ENCODE results near the gene UHMK1.
A peak's percentile ranks its signal among the peaks of the same experiment; 100 is the strongest.
"Not testable (repeated sequence)": the region's sequence is repeated elsewhere in the genome, so short reads cannot be mapped to it uniquely, and the experiment has no call there.

The UHMK1 gene

GRCh38 chr1:162495531-162496233 is 1.9 kb upstream of the UHMK1 start:
- H3K9ac ChIP-seq (ENCODE audit: low read depth, low read length); H3K4me1 ChIP-seq (ENCODE audit: insufficient read depth, low read length); H3K36me3 ChIP-seq (ENCODE audit: insufficient read depth, low read length); H3K9me3 ChIP-seq (ENCODE audit: control insufficient read depth, insufficient read depth, low read length): not testable (repeated sequence)

- H3K36me3 ChIP-seq (ENCODE audit: insufficient read depth, low read length) = peaks cover 5% of the 10 kb centered on the region
- no peaks in the 10 kb centered on the region; the same call in 1 of the 2 replicates for H3K4me1 ChIP-seq (ENCODE audit: insufficient read depth, low read length)
- no peaks in the 10 kb centered on the region for H3K9me3 ChIP-seq (ENCODE audit: control insufficient read depth, insufficient read depth, low read length)
- H3K9ac ChIP-seq (ENCODE audit: low read depth, low read length) = peak overlapping the region; percentile 96; the same call in 1 of the 2 replicates
Observed at GRCh38 chr1:162497104-162497722, 405 bp upstream of the UHMK1 start.

GRCh38 chr1:162498496-162498810 is 835 bp downstream of the UHMK1 start:
- peak overlapping the region; percentile 96 for H3K9ac ChIP-seq (ENCODE audit: low read depth, low read length)
- no peaks in the 10 kb centered on the region for H3K9me3 ChIP-seq (ENCODE audit: control insufficient read depth, insufficient read depth, low read length)
- no peaks in the 10 kb centered on the region; the same call in 1 of the 2 replicates for H3K4me1 ChIP-seq (ENCODE audit: insufficient read depth, low read length)
- peaks cover 10% of the 10 kb centered on the region for H3K36me3 ChIP-seq (ENCODE audit: insufficient read depth, low read length)

GRCh38 chr1:162500805-162501204 is 3.2 kb downstream of the UHMK1 start:
- no peak overlapping the region for H3K9ac ChIP-seq (ENCODE audit: low read depth, low read length)
- H3K4me1 ChIP-seq (ENCODE audit: insufficient read depth, low read length) = no peaks in the 10 kb centered on the region; the same call in 1 of the 2 replicates
- H3K36me3 ChIP-seq (ENCODE audit: insufficient read depth, low read length) = peaks cover 17% of the 10 kb centered on the region
- H3K9me3 ChIP-seq (ENCODE audit: control insufficient read depth, insufficient read depth, low read length) = no peaks in the 10 kb centered on the region

GRCh38 chr1:162502077-162502476 is 4.5 kb downstream of the UHMK1 start:
- Histone ChIP-seq H3K4me1 (ENCODE audit: insufficient read depth, low read length) (no peaks in the 10 kb centered on the region; the same call in 1 of the 2 replicates), H3K9me3 (ENCODE audit: control insufficient read depth, insufficient read depth, low read length) (no peaks in the 10 kb centered on the region), H3K36me3 (ENCODE audit: insufficient read depth, low read length) (peaks cover 17% of the 10 kb centered on the region), H3K9ac (ENCODE audit: low read depth, low read length) (no peak overlapping the region)

- H3K9ac ChIP-seq (ENCODE audit: low read depth, low read length) = no peak overlapping the region
- no peaks in the 10 kb centered on the region for H3K4me1 ChIP-seq (ENCODE audit: insufficient read depth, low read length)
- H3K9me3 ChIP-seq (ENCODE audit: control insufficient read depth, insufficient read depth, low read length) = no peaks in the 10 kb centered on the region
- H3K36me3 ChIP-seq (ENCODE audit: insufficient read depth, low read length) = peaks cover 17% of the 10 kb centered on the region
Observed at GRCh38 chr1:162502928-162503327, 5.3 kb downstream of the UHMK1 start.

GRCh38 chr1:162527314-162527713 is 29.7 kb downstream of the UHMK1 start:
- H3K36me3 ChIP-seq (ENCODE audit: insufficient read depth, low read length) = peaks cover 4% of the 10 kb centered on the region; the same call in 1 of the 2 replicates

GRCh38 chr1:162530307-162530987 is 32.8 kb downstream of the UHMK1 start:
- Histone ChIP-seq H3K9me3 (ENCODE audit: control insufficient read depth, insufficient read depth, low read length) (no peaks in the 10 kb centered on the region), H3K36me3 (ENCODE audit: insufficient read depth, low read length) (no peaks in the 10 kb centered on the region; the same call in 1 of the 2 replicates), H3K9ac (ENCODE audit: low read depth, low read length) (no peak overlapping the region), H3K4me1 (ENCODE audit: insufficient read depth, low read length) (peaks cover 10% of the 10 kb centered on the region)

More at GRCh38 chr1:162527314-162527713, 29.7 kb downstream of the UHMK1 start:
- Histone ChIP-seq H3K9ac (ENCODE audit: low read depth, low read length) (no peak overlapping the region), H3K4me1 (ENCODE audit: insufficient read depth, low read length) (peaks cover 10% of the 10 kb centered on the region), H3K9me3 (ENCODE audit: control insufficient read depth, insufficient read depth, low read length) (no peaks in the 10 kb centered on the region)

- peaks cover 10% of the 10 kb centered on the region for H3K4me1 ChIP-seq (ENCODE audit: insufficient read depth, low read length)
- H3K9me3 ChIP-seq (ENCODE audit: control insufficient read depth, insufficient read depth, low read length) = no peaks in the 10 kb centered on the region
- no peak overlapping the region for H3K9ac ChIP-seq (ENCODE audit: low read depth, low read length)
- no peaks in the 10 kb centered on the region; the same call in 1 of the 2 replicates for H3K36me3 ChIP-seq (ENCODE audit: insufficient read depth, low read length)
Observed at GRCh38 chr1:162530988-162531319, 33.3 kb downstream of the UHMK1 start.

GRCh38 chr1:162535501-162535900 is 37.9 kb downstream of the UHMK1 start:
- Histone ChIP-seq H3K9ac (ENCODE audit: low read depth, low read length) (no peak overlapping the region), H3K36me3 (ENCODE audit: insufficient read depth, low read length) (peaks cover 3% of the 10 kb centered on the region), H3K9me3 (ENCODE audit: control insufficient read depth, insufficient read depth, low read length) (no peaks in the 10 kb centered on the region)

GRCh38 chr1:162536511-162536910 is 38.9 kb downstream of the UHMK1 start:
- Histone ChIP-seq H3K9ac (ENCODE audit: low read depth, low read length) (no peak overlapping the region), H3K9me3 (ENCODE audit: control insufficient read depth, insufficient read depth, low read length) (no peaks in the 10 kb centered on the region), H3K4me1 (ENCODE audit: insufficient read depth, low read length) (no peaks in the 10 kb centered on the region; the same call in 1 of the 2 replicates), H3K36me3 (ENCODE audit: insufficient read depth, low read length) (peaks cover 3% of the 10 kb centered on the region)

More at GRCh38 chr1:162535501-162535900, 37.9 kb downstream of the UHMK1 start:
- H3K4me1 ChIP-seq (ENCODE audit: insufficient read depth, low read length) = peaks cover 3% of the 10 kb centered on the region

- no peak overlapping the region for H3K9ac ChIP-seq (ENCODE audit: low read depth, low read length)
- peaks cover 3% of the 10 kb centered on the region for H3K36me3 ChIP-seq (ENCODE audit: insufficient read depth, low read length)
- H3K9me3 ChIP-seq (ENCODE audit: control insufficient read depth, insufficient read depth, low read length) = no peaks in the 10 kb centered on the region
- H3K4me1 ChIP-seq (ENCODE audit: insufficient read depth, low read length) = no peaks in the 10 kb centered on the region; the same call in 1 of the 2 replicates
Observed at GRCh38 chr1:162537216-162537615, 39.6 kb downstream of the UHMK1 start.

GRCh38 chr1:162538815-162539431 is 41.3 kb downstream of the UHMK1 start:
- Histone ChIP-seq H3K36me3 (ENCODE audit: insufficient read depth, low read length) (peaks cover 3% of the 10 kb centered on the region), H3K9me3 (ENCODE audit: control insufficient read depth, insufficient read depth, low read length) (no peaks in the 10 kb centered on the region), H3K4me1 (ENCODE audit: insufficient read depth, low read length) (no peaks in the 10 kb centered on the region; the same call in 1 of the 2 replicates), H3K9ac (ENCODE audit: low read depth, low read length) (no peak overlapping the region)

- Histone ChIP-seq H3K9me3 (ENCODE audit: control insufficient read depth, insufficient read depth, low read length) (no peaks in the 10 kb centered on the region), H3K36me3 (ENCODE audit: insufficient read depth, low read length) (peaks cover 3% of the 10 kb centered on the region; the same call in 1 of the 2 replicates), H3K9ac (ENCODE audit: low read depth, low read length) (no peak overlapping the region), H3K4me1 (ENCODE audit: insufficient read depth, low read length) (no peaks in the 10 kb centered on the region; the same call in 1 of the 2 replicates)
Observed at GRCh38 chr1:162541619-162542141, 44.1 kb downstream of the UHMK1 start.

All from ES-I3 (cell line).